ENCODE measurements around the gene SLC30A2. TPM values are rescaled to one million over a fixed set of nuclear protein-coding genes. Genes with fewer than 3 reads are reported as not detected.

The SLC30A2 gene
- polyA plus RNA-seq, 4 donors, result 0.09 to 43.2 (median 0.36) TPM

GRCh38 chr1:26012864-26013263, 33.1 kb downstream of the SLC30A2 start:
- 33 to 61% (median 54%) methylated on average over 3 of the region's 3 CpGs for WGBS, 3 donors
- peaks cover 0 to 4% (median 0%) of the 10 kb centered on the region in 3 donors for H3K4me1 ChIP-seq (ENCODE audit: control insufficient read depth in 3 of 3, insufficient read depth in 2 of 3, low read depth in 1 of 3, low read length in 2 of 3)
- DNase-seq (no peak), FAIRE-seq (no peak)
- H3K27ac ChIP-seq (ENCODE audit: low read depth in 1 of 3, low read length in 2 of 3), result no peak overlapping the region
- H3K4me3 ChIP-seq (ENCODE audit: low read depth in 1 of 3, low read length in 3 of 3), result no peak overlapping the region
- H3K9me3 ChIP-seq (ENCODE audit: control insufficient read depth in 2 of 2, insufficient read depth in 1 of 2, low read depth in 1 of 2, low read length in 1 of 2), result no peaks in the 10 kb centered on the region
- H3K27me3 ChIP-seq (ENCODE audit: control insufficient read depth in 3 of 3, insufficient read depth in 3 of 3, low read length in 3 of 3), result no peaks in the 10 kb centered on the region
- H3K36me3 ChIP-seq (ENCODE audit: control insufficient read depth in 3 of 3, insufficient read depth in 2 of 3, low read depth in 1 of 3, low read length in 3 of 3), result no peaks in the 10 kb centered on the region

DNA sequence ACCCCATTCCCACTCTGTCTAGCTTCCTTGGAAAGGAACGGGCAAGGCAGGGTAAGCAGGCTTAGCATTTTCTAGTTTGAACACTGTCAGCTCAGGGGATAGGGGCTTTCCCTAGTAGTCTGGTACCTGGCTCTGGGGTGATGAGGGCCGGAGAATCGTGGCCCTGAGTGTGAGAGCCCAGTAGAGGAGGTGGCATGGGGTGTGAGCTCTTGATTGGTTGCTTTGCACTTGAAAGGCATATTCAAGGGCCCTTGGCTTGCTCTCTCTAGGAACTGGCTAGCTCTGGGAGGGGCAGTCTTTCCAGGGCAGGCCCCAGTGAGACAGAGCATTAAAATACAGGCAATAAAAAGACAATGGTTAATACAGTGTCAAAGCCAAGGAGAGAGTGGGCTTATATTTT, 35.1 kb downstream of the SLC30A2 start:
- Histone ChIP-seq H3K27me3 (ENCODE audit: control insufficient read depth in 3 of 3, insufficient read depth in 3 of 3, low read length in 3 of 3) (no peaks in the 10 kb centered on the region), H3K27ac (ENCODE audit: low read depth in 1 of 3, low read length in 2 of 3) (no peak overlapping the region), H3K4me3 (ENCODE audit: low read depth in 1 of 3, low read length in 3 of 3) (no peak overlapping the region), H3K4me1 (ENCODE audit: control insufficient read depth in 3 of 3, insufficient read depth in 2 of 3, low read depth in 1 of 3, low read length in 2 of 3) (peaks cover 0 to 4% (median 0%) of the 10 kb centered on the region in 3 donors), H3K36me3 (ENCODE audit: control insufficient read depth in 3 of 3, insufficient read depth in 2 of 3, low read depth in 1 of 3, low read length in 3 of 3) (no peaks in the 10 kb centered on the region), H3K9me3 (ENCODE audit: control insufficient read depth in 2 of 2, insufficient read depth in 1 of 2, low read depth in 1 of 2, low read length in 1 of 2) (no peaks in the 10 kb centered on the region)
- 77 to 88% (median 80%) methylated on average over 3 of the region's 3 CpGs for WGBS, 3 donors
- DNase-seq, result no peak
- FAIRE-seq, result no peak

- peaks cover 0 to 4% (median 0%) of the 10 kb centered on the region in 3 donors for H3K4me1 ChIP-seq (ENCODE audit: control insufficient read depth in 3 of 3, insufficient read depth in 2 of 3, low read depth in 1 of 3, low read length in 2 of 3)
- DNase-seq (no peak), FAIRE-seq (no peak)
- H3K4me3 ChIP-seq (ENCODE audit: low read depth in 1 of 3, low read length in 3 of 3), result no peak overlapping the region
- no peaks in the 10 kb centered on the region for H3K9me3 ChIP-seq (ENCODE audit: control insufficient read depth in 2 of 2, insufficient read depth in 1 of 2, low read depth in 1 of 2, low read length in 1 of 2)
- no peak overlapping the region for H3K27ac ChIP-seq (ENCODE audit: low read depth in 1 of 3, low read length in 2 of 3)
- H3K36me3 ChIP-seq (ENCODE audit: control insufficient read depth in 3 of 3, insufficient read depth in 2 of 3, low read depth in 1 of 3, low read length in 3 of 3), result no peaks in the 10 kb centered on the region
- WGBS, 3 donors, result 75 to 82% (median 80%) methylated on average over 6 of the region's 6 CpGs
- H3K27me3 ChIP-seq (ENCODE audit: control insufficient read depth in 3 of 3, insufficient read depth in 3 of 3, low read length in 3 of 3), result no peaks in the 10 kb centered on the region
These were observed 36.0 kb downstream of the SLC30A2 start for GRCh38 chr1:26009796-26010447.

GRCh38 chr1:26006710-26007109, 39.2 kb downstream of the SLC30A2 start:
- 91 to 96% (median 93%) methylated on average over 16 of the region's 16 CpGs for WGBS, 3 donors
- H3K4me1 ChIP-seq (ENCODE audit: control insufficient read depth in 3 of 3, insufficient read depth in 2 of 3, low read depth in 1 of 3, low read length in 2 of 3), result no peaks in the 10 kb centered on the region
- H3K36me3 ChIP-seq (ENCODE audit: control insufficient read depth in 3 of 3, insufficient read depth in 2 of 3, low read depth in 1 of 3, low read length in 3 of 3), result no peaks in the 10 kb centered on the region
- no peak overlapping the region for H3K27ac ChIP-seq (ENCODE audit: low read depth in 1 of 3, low read length in 2 of 3)
- H3K9me3 ChIP-seq (ENCODE audit: control insufficient read depth in 2 of 2, insufficient read depth in 1 of 2, low read depth in 1 of 2, low read length in 1 of 2), result no peaks in the 10 kb centered on the region
- FAIRE-seq, result no peak
- no peaks in the 10 kb centered on the region for H3K27me3 ChIP-seq (ENCODE audit: control insufficient read depth in 3 of 3, insufficient read depth in 3 of 3, low read length in 3 of 3)
- H3K4me3 ChIP-seq (ENCODE audit: low read depth in 1 of 3, low read length in 3 of 3), result no peak overlapping the region
- no peak for DNase-seq

- H3K9me3 ChIP-seq (ENCODE audit: control insufficient read depth in 2 of 2, insufficient read depth in 1 of 2, low read depth in 1 of 2, low read length in 1 of 2), result no peaks in the 10 kb centered on the region
- H3K4me1 ChIP-seq (ENCODE audit: control insufficient read depth in 3 of 3, insufficient read depth in 2 of 3, low read depth in 1 of 3, low read length in 2 of 3), result no peaks in the 10 kb centered on the region
- DNase-seq (no peak), FAIRE-seq (no peak)
- no peak overlapping the region for H3K4me3 ChIP-seq (ENCODE audit: low read depth in 1 of 3, low read length in 3 of 3)
- 69 to 83% (median 74%) methylated on average over 4 of the region's 4 CpGs for WGBS, 3 donors
- no peaks in the 10 kb centered on the region for H3K27me3 ChIP-seq (ENCODE audit: control insufficient read depth in 3 of 3, insufficient read depth in 3 of 3, low read length in 3 of 3)
- H3K36me3 ChIP-seq (ENCODE audit: control insufficient read depth in 3 of 3, insufficient read depth in 2 of 3, low read depth in 1 of 3, low read length in 3 of 3), result no peaks in the 10 kb centered on the region
- no peak overlapping the region for H3K27ac ChIP-seq (ENCODE audit: low read depth in 1 of 3, low read length in 2 of 3)
These were observed 40.3 kb downstream of the SLC30A2 start for GRCh38 chr1:26005434-26006105.

- Histone ChIP-seq H3K4me1 (ENCODE audit: control insufficient read depth in 3 of 3, insufficient read depth in 2 of 3, low read depth in 1 of 3, low read length in 2 of 3) (peaks cover 0 to 1% (median 0%) of the 10 kb centered on the region in 3 donors), H3K4me3 (ENCODE audit: low read depth in 1 of 3, low read length in 3 of 3) (no peak overlapping the region), H3K27ac (ENCODE audit: low read depth in 1 of 3, low read length in 2 of 3) (no peak overlapping the region), H3K9me3 (ENCODE audit: control insufficient read depth in 2 of 2, insufficient read depth in 1 of 2, low read depth in 1 of 2, low read length in 1 of 2) (no peaks in the 10 kb centered on the region), H3K36me3 (ENCODE audit: control insufficient read depth in 3 of 3, insufficient read depth in 2 of 3, low read depth in 1 of 3, low read length in 3 of 3) (no peaks in the 10 kb centered on the region), H3K27me3 (ENCODE audit: control insufficient read depth in 3 of 3, insufficient read depth in 3 of 3, low read length in 3 of 3) (no peaks in the 10 kb centered on the region)
- FAIRE-seq (no peak), DNase-seq (no peak)
- WGBS, 3 donors, result 76 to 82% (median 78%) methylated on average over 2 of the region's 2 CpGs
These were observed 42.2 kb downstream of the SLC30A2 start for GRCh38 chr1:26003756-26004155.

DNA sequence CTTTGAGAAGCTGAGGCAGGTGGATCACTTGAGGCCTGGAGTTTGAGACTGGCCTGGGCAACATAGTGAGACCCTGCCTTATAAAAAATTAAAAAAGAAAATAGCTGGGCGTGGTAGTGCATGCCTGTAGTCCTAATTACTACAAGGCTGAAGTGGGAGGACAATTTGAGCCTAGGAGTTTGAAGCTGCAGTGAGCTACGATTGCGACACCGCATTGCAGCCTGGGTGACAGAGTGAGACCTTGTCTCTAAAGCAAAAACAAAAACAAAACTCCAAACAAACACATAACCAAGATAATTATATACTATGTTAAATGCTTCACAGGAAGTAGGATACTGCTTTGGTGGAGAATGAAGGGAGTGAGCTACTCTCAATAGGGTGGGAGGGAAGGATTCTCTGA, 42.7 kb downstream of the SLC30A2 start:
- Histone ChIP-seq H3K9me3 (ENCODE audit: control insufficient read depth in 2 of 2, insufficient read depth in 1 of 2, low read depth in 1 of 2, low read length in 1 of 2) (no peaks in the 10 kb centered on the region), H3K27me3 (ENCODE audit: control insufficient read depth in 3 of 3, insufficient read depth in 3 of 3, low read length in 3 of 3) (no peaks in the 10 kb centered on the region), H3K27ac (ENCODE audit: low read depth in 1 of 3, low read length in 2 of 3) (no peak overlapping the region), H3K4me3 (ENCODE audit: low read depth in 1 of 3, low read length in 3 of 3) (no peak overlapping the region), H3K4me1 (ENCODE audit: control insufficient read depth in 3 of 3, insufficient read depth in 2 of 3, low read depth in 1 of 3, low read length in 2 of 3) (peaks cover 0 to 6% (median 0%) of the 10 kb centered on the region in 3 donors), H3K36me3 (ENCODE audit: control insufficient read depth in 3 of 3, insufficient read depth in 2 of 3, low read depth in 1 of 3, low read length in 3 of 3) (no peaks in the 10 kb centered on the region)
- 83 to 92% (median 90%) methylated on average over 4 of the region's 4 CpGs for WGBS, 3 donors
- no peak for DNase-seq
- no peak for FAIRE-seq

DNA sequence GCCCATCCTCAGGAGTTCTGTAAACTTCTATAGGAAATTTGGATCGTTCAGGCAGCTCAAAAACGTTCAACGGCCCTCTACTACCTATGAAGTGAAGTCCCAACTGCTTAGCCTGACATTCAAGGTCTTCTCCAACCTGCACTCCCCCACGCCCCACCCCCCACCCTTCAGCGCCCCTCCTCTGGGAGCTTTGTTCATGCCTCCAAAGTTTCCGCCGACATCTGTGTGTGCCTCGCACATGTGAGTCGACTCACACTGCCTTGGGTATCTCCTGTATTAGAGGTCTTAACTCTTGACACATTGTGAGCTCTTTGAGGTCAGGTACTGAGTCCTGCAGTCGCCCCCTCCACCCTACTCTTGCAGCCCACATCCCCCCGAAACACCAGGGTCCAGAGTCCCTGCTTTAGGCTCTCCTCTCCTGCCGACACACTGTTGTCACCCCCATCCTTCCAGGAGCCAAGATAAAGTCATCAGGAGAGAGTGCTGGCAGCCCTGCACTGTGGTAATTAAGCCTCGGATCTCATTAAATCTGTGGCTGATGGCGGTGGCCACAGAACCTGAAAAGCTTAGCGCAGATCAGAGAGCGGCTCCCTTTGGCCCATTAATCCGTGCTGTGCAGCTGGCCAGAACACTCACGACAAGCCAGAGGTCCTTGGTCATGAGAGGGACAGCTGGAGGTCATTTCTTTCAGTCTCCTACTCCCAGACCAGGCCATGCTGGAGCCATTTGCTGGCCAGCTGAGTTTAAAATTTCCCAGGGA, 46.7 kb downstream of the SLC30A2 start:
- Histone ChIP-seq H3K36me3 (ENCODE audit: control insufficient read depth in 3 of 3, insufficient read depth in 2 of 3, low read depth in 1 of 3, low read length in 3 of 3) (peaks cover 0 to under 1% (median 0%) of the 10 kb centered on the region in 3 donors), H3K27me3 (ENCODE audit: control insufficient read depth in 3 of 3, insufficient read depth in 3 of 3, low read length in 3 of 3) (no peaks in the 10 kb centered on the region), H3K4me3 (ENCODE audit: low read depth in 1 of 3, low read length in 3 of 3) (no peak overlapping the region), H3K9me3 (ENCODE audit: control insufficient read depth in 2 of 2, insufficient read depth in 1 of 2, low read depth in 1 of 2, low read length in 1 of 2) (no peaks in the 10 kb centered on the region), H3K4me1 (ENCODE audit: control insufficient read depth in 3 of 3, insufficient read depth in 2 of 3, low read depth in 1 of 3, low read length in 2 of 3) (peaks cover 0 to 15% (median 5%) of the 10 kb centered on the region in 3 donors), H3K27ac (ENCODE audit: low read depth in 1 of 3, low read length in 2 of 3) (no peak overlapping the region)
- DNase-seq, result no peak
- WGBS, 3 donors, result 88 to 90% (median 88%) methylated on average over 18 of the region's 18 CpGs
- FAIRE-seq, result no peak
